BJ (cell line): Measurements from ENCODE around the gene RBM8A. TPM values are rescaled to one million over a fixed set of nuclear protein-coding genes. Genes with fewer than 3 reads are reported as not detected.

ENCODE experiments used
- CTCF ChIA-PET: fragments of 350-600 bp; formaldehyde crosslinking; extraction: SDS; loops from one replicate; lab custom pipeline; 2021; ENCODE audit warnings: antibody characterized with exemption, inconsistent platforms; lab: Yijun Ruan, JAX
- POLR2A ChIA-PET: fragments of 300-600 bp; sonication (Branson Sonifier 250); formaldehyde crosslinking; extraction: SDS; loops from one replicate; lab custom pipeline; 2021; ENCODE audit warnings: antibody characterized with exemption; lab: Charles Lee
- DNase-seq: peaks from one replicate; pipeline ENCODE4 v3.0.0-alpha.2; 2011; ENCODE audit warnings: low read depth
- H3K27me3 ChIP-seq: 2 replicates; pipeline ENCODE4 v1.6.0; 2011; ENCODE audit warnings: low read length; ENCODE audit not compliant: control insufficient read depth, insufficient read depth
- H3K36me3 ChIP-seq: 2 replicates; pipeline ENCODE4 v1.5.1; 2011; ENCODE audit warnings: low read length; ENCODE audit not compliant: control insufficient read depth, insufficient read depth
- H3K4me3 ChIP-seq: 2 replicates; pipeline ENCODE4 v1.5.1; 2011; ENCODE audit warnings: low read depth, mild to moderate bottlenecking, control low read depth, low read length
- polyA plus RNA-seq: library from polyadenylated mRNA; depleted of rRNA; stranded (reverse); fragments of >200 nt; gene quantifications from 2 replicates; pipeline ENCODE4 v1.2.3, GENCODE V29; 2011
- TF ChIP-seq, protein P1 (sequence below): IDR thresholded peaks from 2 replicates; pipeline ENCODE4 v1.5.1; 2011; ENCODE audit warnings: low read depth, mild to moderate bottlenecking, control low read depth, inconsistent platforms, low read length, moderate library complexity; ENCODE audit not compliant: insufficient read depth

RBM8A gene
- polyA plus RNA-seq, 1 experiment = 71.2 TPM

DNA sequence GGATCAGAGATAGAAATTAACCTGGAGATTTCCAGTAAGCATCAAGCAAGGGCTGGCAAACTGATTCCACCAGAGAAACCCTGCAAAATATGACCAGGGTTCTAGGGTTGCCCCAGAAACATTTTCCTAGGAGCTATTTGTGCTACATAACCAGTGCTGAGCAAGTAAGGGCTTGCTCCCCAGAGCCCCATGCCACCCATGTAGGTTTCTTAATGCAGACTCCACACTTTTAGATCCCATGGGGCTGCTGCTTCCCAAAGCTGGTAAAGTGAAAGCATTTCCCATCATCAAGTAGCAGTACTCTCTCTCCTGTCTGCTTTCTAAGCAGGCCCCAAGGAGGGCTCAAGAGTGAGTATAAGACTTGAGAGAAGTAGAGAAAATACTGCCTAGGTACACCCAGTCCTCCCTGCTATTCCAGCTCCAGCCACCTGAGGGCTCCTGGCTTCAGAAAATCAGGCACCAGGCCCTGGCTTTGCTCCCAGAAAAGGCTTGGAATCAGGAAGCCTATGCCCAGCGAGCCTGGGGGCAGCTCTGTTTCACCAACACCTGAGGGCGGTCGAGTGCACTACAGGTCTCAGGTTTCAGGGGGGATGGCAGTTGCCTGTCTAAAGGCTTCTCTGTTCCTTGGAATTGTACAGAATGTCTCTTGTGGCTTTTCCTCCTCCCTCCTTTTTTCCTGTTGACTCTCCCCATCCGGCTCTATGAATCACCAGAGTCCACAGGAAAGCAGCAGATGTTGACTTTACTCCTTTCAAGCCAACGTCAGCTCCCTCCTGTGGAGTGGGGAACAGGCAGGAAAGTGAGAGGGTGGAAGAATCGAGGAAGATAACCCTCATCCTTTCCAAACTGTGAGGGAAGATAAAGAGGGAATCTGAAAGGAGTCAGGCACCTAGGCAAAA lies 35.4 kb downstream of the RBM8A start:
- no peaks in the 10 kb centered on the region for H3K36me3 ChIP-seq
- TF ChIP-seq, protein P1, sequence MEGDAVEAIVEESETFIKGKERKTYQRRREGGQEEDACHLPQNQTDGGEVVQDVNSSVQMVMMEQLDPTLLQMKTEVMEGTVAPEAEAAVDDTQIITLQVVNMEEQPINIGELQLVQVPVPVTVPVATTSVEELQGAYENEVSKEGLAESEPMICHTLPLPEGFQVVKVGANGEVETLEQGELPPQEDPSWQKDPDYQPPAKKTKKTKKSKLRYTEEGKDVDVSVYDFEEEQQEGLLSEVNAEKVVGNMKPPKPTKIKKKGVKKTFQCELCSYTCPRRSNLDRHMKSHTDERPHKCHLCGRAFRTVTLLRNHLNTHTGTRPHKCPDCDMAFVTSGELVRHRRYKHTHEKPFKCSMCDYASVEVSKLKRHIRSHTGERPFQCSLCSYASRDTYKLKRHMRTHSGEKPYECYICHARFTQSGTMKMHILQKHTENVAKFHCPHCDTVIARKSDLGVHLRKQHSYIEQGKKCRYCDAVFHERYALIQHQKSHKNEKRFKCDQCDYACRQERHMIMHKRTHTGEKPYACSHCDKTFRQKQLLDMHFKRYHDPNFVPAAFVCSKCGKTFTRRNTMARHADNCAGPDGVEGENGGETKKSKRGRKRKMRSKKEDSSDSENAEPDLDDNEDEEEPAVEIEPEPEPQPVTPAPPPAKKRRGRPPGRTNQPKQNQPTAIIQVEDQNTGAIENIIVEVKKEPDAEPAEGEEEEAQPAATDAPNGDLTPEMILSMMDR = peak; percentile 93
- no peaks in the 10 kb centered on the region for H3K27me3 ChIP-seq
- DNase-seq = peak; percentile 93
- ChIA-PET POLR2A (interaction anchor here (0.8 kb wide), 1 partner anchor 16 kb away, joined by 3 read pairs; no protein-coding TSS in a partner anchor), CTCF (interaction anchor here (0.6 to 8.1 kb wide), 40 partner anchors 9 to 146 kb away, joined by 3 to 193 read pairs (median 6); partner anchors contain the start of genes ANKRD34A, ITGA10, LIX1L and NUDT17)
- no peak overlapping the region; the same call in 1 of the 2 replicates for H3K4me3 ChIP-seq

DNA sequence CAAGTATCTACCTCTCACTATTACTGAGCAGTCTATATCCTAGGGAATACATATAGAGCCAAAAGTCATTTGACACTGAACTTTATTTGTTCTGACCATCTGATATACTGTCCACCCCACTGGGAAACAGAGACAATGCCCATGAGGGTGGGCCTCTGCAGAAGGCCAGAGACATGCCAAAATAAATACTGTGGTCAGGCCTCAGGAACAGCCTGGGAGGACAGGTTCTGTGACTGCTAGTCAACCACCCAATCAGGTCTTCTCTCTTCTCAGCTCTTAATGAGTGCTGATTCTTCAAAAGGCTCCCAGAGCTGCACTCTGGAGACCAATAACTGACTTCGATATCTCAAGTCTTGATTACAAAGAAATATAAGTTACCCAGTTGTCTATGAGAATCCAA lies 36.1 kb downstream of the RBM8A start:
- CTCF ChIA-PET = interaction anchor here (0.7 to 8.1 kb wide), 32 partner anchors 8 to 146 kb away, joined by 3 to 193 read pairs (median 8); partner anchors contain the start of genes ANKRD34A, ITGA10, LIX1L and NUDT17
- POLR2A ChIA-PET = no interaction called here
- DNase-seq = no peak
- H3K36me3 ChIP-seq = no peaks in the 10 kb centered on the region
- H3K4me3 ChIP-seq = no peak overlapping the region
- TF ChIP-seq, protein P1 = no peak
- no peaks in the 10 kb centered on the region for H3K27me3 ChIP-seq

DNA sequence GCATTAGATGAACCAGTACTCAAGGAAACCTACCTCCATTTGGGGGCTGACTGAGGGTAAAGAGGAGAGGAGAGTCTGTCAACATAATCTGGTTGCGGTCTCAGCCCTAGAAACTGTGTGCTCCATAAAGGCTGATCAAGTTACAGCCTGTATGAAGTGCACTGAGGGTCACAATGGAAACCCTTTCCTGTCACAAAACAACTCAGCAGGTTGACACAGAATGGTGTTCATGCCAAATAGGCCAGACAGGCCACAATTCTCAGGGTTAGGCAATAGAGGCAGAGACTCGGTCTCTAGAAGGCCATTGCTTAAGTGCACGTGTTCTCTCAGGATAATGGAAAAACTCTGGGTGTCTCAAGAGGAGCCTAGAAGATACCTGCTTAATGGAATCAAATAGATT lies 37.6 kb downstream of the RBM8A start:
- TF ChIP-seq, protein P1 = no peak
- POLR2A ChIA-PET = no interaction called here
- no peak for DNase-seq
- no peaks in the 10 kb centered on the region for H3K36me3 ChIP-seq
- H3K27me3 ChIP-seq = peaks cover 3% of the 10 kb centered on the region; the same call in 1 of the 2 replicates
- CTCF ChIA-PET = interaction anchor here (8.1 kb wide), 1 partner anchor 18 kb away, joined by 193 read pairs; the partner anchor contains the start of gene ITGA10
- H3K4me3 ChIP-seq = no peak overlapping the region

DNA sequence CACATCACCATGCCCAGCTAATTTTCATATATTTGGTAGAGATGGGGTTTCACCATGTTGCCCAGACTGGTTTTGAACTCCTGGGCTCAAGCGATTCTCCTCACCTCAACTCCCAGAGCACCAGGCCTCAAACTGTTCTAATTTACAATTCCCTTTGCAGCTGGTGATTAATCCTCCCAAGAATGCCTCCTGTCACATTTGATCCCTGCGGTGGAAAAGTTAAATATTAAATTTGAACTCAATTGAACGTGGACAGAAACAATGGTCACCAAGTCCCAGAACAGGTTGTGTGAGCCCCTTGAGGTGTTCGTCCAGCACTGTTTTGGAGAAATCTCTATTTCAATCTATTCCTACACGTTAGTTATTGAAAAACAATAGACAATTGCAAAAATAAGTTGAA lies 39.7 kb downstream of the RBM8A start:
- CTCF ChIA-PET = interaction anchor here (1.0 to 3.8 kb wide), 2 partner anchors 22 to 43 kb away, joined by 3 to 19 read pairs; partner anchors contain the start of genes ITGA10 and NUDT17
- H3K4me3 ChIP-seq = no peak overlapping the region
- H3K27me3 ChIP-seq = peaks cover 3% of the 10 kb centered on the region; the same call in 1 of the 2 replicates
- TF ChIP-seq, protein P1 = no peak
- H3K36me3 ChIP-seq = no peaks in the 10 kb centered on the region
- no peak for DNase-seq
- POLR2A ChIA-PET = no interaction called here

DNA sequence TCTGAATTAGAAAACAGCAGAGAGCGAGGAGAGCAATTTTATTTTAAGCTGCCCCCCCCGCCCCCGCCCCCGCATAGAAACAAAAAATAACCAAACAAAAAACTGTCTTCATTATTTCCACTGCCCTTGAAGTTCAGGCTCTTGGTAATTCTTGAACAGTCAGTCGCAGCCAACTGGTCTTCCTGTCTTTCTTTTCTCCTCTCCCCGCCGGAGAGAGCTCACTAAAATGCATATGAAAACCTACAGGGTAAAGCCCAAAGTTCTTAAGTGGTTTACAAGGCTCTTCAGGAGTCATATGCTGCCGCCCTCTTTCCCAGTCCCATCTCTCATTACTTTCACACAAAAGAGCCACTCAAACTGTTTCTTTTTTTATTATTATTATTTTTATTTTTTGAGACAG lies 40.5 kb downstream of the RBM8A start:
- CTCF ChIA-PET = interaction anchor here (3.8 kb wide), 1 partner anchor 23 kb away, joined by 19 read pairs; the partner anchor contains the start of gene ITGA10

More for the DNA sequence above, 40.5 kb downstream of the RBM8A start:
- no peak overlapping the region for H3K4me3 ChIP-seq
- TF ChIP-seq, protein P1 = no peak
- POLR2A ChIA-PET = no interaction called here
- peaks cover 3% of the 10 kb centered on the region; the same call in 1 of the 2 replicates for H3K27me3 ChIP-seq
- H3K36me3 ChIP-seq = no peaks in the 10 kb centered on the region
- DNase-seq = no peak
